ENCODE measurements around the gene ZDHHC7.

DNA sequence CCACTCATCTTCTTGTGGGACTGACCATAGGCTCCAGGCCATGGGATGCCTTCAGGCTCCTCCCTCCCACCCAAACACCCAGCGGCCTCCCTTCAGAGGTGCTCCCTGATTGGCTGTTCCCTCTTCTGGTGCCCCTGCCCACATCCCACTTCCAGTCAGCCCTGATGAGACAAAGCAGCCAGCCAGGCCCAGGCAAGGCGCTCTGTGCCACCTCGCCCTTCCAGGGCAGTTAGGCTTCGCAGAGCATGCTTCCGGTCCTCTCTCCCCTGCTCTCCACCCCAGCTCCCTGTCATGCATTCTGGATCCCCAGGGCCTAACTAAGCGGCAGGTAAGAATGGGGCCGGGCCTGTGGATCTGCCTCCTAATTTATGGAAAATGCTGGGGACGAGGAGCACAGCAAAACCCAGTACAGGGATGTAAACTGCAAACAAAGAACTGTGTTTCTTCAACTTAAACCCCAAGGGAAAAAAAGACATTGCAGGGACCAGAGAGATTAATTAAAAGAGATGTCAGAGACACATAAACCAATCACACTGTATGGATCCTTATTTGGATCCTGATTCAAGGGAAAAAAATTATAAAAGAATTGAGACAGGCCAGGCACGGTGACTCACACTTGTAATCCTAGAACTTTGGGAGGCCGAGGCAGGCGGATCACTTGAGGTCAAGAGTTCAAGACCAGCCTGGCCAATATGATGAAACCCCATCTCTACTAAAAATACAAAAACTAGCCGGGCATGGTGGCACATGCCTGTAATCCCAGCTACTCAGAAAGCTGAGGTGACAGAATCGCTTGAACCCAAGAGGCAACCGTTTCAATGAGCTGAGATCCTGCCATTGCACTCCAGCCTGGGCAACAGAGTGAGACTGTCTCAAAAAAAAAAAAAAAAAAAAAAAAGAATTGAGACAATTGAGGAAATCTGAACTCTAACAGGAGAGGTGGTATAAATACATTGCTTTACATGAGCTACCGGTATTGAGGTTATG lies 26.0 kb downstream of the ZDHHC7 start:
- TF ChIP-seq, protein P1, sequence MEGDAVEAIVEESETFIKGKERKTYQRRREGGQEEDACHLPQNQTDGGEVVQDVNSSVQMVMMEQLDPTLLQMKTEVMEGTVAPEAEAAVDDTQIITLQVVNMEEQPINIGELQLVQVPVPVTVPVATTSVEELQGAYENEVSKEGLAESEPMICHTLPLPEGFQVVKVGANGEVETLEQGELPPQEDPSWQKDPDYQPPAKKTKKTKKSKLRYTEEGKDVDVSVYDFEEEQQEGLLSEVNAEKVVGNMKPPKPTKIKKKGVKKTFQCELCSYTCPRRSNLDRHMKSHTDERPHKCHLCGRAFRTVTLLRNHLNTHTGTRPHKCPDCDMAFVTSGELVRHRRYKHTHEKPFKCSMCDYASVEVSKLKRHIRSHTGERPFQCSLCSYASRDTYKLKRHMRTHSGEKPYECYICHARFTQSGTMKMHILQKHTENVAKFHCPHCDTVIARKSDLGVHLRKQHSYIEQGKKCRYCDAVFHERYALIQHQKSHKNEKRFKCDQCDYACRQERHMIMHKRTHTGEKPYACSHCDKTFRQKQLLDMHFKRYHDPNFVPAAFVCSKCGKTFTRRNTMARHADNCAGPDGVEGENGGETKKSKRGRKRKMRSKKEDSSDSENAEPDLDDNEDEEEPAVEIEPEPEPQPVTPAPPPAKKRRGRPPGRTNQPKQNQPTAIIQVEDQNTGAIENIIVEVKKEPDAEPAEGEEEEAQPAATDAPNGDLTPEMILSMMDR (conservative IDR thresholded peaks at IDR 0.05 in 1 of 2, IDR thresholded peaks at IDR 0.05 in 1 of 2; ENCODE audit: extremely low read depth in 1 of 2, insufficient read depth in 1 of 2, low read depth in 1 of 2, low read length in 2 of 2) = no peak
- no peak for TF ChIP-seq EZH2 (IDR thresholded peaks at IDR 0.05; ENCODE audit: borderline replicate concordance, low read length)
